Fibroblast of skin of left quadriceps (primary cell): ENCODE results near the gene CSTB.

Experiments
- DNase-seq, 2 experiments: peaks; one replicate each; pipeline ENCODE4 v3.0.0-alpha.2; 2013; ENCODE audit warnings: low read depth in 2 of 2

Gene CSTB

DNA sequence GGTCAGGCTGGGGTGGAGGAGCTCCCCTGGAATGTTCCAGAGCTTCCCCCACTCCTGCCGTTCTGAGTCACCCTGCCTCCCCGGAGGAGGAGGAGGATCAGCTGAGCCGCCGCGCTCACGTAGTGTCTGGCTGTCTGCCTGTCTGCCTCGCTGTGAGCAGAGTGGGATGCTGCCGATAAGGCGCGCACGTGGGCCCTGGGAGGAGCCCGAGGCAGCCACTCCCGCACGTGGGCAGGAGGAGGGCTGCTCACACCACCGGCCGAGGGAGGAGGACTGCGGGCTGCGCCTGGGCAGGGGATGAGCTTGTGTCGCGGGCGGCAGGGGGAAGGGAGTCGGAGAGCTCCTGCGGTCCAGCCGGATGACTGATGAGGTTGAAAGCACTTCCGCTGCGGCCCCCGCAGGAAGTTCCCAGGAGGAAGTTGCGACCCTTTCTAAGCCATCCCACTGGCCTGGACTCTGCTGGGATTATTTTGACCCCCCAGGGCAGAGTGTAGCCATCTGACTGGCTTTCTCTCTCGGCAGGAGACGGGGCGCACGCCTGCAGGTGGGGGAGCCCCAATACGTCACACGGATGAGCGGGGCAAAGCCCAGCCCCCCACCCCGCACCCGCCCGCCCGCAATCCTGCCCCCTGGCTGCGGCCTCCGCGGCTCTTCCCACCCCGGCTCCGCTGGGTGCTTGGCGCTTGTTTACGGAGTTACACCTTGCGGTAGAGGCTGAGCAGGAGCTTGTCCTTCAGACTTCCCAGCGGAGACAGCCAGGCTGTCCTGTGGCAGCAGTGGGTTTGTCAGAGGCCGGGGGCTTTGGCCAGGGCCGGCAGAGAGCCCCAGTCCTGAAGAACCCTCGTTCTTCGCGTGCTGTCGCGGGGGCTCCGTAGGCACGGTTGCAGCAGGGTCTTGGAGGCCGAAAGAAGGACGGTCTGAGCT is 47.4 kb downstream of the CSTB start:
- peak; percentile 93 to 95 for DNase-seq

DNA sequence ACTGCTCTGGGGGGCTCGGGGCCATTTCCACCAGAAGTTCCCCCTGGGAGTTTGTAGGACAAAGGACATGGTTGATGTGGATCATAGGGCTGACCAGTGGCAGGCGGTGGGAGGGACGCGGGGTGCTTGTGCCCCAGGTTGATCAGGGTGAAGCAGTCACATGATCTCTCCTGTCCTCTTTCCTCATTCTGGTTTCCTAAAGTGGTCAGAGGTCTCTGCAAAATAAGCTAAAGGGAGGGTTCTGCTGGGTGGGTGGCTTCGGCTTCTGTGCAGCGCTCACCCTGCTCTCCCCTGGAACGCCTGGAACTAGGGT is 48.0 kb downstream of the CSTB start:
- no peak for DNase-seq

DNA sequence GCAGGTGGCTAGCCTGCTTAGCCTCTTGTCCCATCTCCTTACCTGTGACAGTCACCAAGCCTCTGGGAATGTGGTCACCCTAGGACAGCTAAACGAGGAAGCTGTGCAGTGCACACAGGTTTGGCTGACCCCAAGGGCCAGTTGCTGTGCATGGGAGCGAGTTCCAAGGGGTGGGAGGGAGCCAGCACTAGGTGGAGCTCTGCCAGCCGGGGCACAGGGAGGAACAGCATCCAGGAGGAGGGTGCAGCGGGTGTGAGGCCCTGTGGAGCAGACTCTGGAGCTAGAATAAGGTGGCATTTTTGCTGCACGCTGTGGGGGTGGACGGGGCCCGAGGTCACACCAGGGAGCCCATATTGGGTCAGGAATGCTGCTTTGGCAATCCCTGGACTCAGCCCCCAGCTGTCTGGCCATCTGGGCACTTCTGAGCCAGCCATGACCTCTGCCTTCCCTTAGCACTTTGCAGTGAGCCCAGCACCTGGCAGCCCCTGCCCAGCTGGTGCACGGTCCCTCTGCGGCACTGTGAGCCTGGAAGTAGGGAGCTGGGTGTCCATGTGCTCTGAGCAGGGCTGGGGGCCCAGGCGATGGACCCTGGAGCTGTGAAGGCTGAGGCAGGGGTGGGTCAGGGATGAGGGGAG is 48.5 kb downstream of the CSTB start:
- no peak for DNase-seq

- no peak for DNase-seq
Observed at GRCh38 chr21:43726686-43727518, 49.2 kb downstream of the CSTB start.
